GM06990 (cell line): ENCODE measurements around the gene CTNNA2.

Experiments used
- DNase-seq: peaks from one replicate; pipeline ENCODE4 v3.0.0-alpha.2; 2011; ENCODE audit not compliant: insufficient read length; ENCODE audit errors: extremely low read depth
- H3K27me3 ChIP-seq: replicated peaks from 2 replicates; pipeline ENCODE4 v1.6.0; 2011; ENCODE audit warnings: low read length; ENCODE audit not compliant: control insufficient read depth, insufficient read depth
- H3K36me3 ChIP-seq: 2 replicates; pipeline ENCODE4 v1.5.1; 2011; ENCODE audit warnings: low read length; ENCODE audit not compliant: control insufficient read depth, insufficient read depth
- H3K4me3 ChIP-seq: replicated peaks from 2 replicates; pipeline ENCODE4 v1.5.1; 2011; ENCODE audit warnings: low read depth, mild to moderate bottlenecking, control low read depth, low read length
- TF ChIP-seq, protein P1 (sequence below): IDR thresholded peaks from 2 replicates; pipeline ENCODE4 v1.5.1; 2011; ENCODE audit warnings: low read length, control low read depth, mild to moderate bottlenecking, inconsistent platforms; ENCODE audit not compliant: insufficient read depth, poor library complexity, severe bottlenecking

The CTNNA2 gene

GRCh38 chr2:80548469-80548868 lies 1035.6 kb downstream of the CTNNA2 start:
- no peak for DNase-seq

DNA sequence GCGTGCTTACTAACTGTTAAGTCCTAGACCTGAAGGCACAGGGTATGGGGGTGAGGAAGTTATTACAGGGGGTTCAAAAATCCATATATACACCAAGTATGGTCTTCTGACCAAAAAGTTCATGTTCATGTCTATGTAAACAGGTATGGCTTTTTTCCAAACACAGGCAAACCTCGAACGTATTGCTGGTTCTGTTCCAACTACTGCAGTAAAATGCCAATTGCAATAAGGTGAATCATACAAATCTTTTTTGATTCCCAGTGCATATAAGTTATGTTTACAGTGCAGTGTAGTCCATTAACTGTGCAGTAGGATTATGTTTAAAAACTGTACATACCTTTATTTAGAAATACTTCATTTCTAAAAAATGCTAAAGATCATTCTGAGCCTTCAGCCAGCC lies 1037.0 kb downstream of the CTNNA2 start:
- TF ChIP-seq, protein P1, sequence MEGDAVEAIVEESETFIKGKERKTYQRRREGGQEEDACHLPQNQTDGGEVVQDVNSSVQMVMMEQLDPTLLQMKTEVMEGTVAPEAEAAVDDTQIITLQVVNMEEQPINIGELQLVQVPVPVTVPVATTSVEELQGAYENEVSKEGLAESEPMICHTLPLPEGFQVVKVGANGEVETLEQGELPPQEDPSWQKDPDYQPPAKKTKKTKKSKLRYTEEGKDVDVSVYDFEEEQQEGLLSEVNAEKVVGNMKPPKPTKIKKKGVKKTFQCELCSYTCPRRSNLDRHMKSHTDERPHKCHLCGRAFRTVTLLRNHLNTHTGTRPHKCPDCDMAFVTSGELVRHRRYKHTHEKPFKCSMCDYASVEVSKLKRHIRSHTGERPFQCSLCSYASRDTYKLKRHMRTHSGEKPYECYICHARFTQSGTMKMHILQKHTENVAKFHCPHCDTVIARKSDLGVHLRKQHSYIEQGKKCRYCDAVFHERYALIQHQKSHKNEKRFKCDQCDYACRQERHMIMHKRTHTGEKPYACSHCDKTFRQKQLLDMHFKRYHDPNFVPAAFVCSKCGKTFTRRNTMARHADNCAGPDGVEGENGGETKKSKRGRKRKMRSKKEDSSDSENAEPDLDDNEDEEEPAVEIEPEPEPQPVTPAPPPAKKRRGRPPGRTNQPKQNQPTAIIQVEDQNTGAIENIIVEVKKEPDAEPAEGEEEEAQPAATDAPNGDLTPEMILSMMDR = no peak
- DNase-seq = no peak
- H3K27me3 ChIP-seq = no peaks in the 10 kb centered on the region
- no peaks in the 10 kb centered on the region for H3K36me3 ChIP-seq
- H3K4me3 ChIP-seq = no peak overlapping the region

More at GRCh38 chr2:80548469-80548868, 1035.6 kb downstream of the CTNNA2 start:
- TF ChIP-seq, protein P1 = no peak
- no peaks in the 10 kb centered on the region for H3K27me3 ChIP-seq
- H3K4me3 ChIP-seq = no peak overlapping the region
- no peaks in the 10 kb centered on the region for H3K36me3 ChIP-seq

- TF ChIP-seq, protein P1 = no peak
- DNase-seq = no peak
- no peak overlapping the region for H3K4me3 ChIP-seq
- H3K27me3 ChIP-seq = no peaks in the 10 kb centered on the region
- H3K36me3 ChIP-seq = no peaks in the 10 kb centered on the region
These were observed 1047.5 kb downstream of the CTNNA2 start for GRCh38 chr2:80560326-80560725.

GRCh38 chr2:80568011-80568410 lies 1055.2 kb downstream of the CTNNA2 start:
- H3K4me3 ChIP-seq = no peak overlapping the region
- H3K36me3 ChIP-seq = no peaks in the 10 kb centered on the region
- H3K27me3 ChIP-seq = no peaks in the 10 kb centered on the region
- no peak for DNase-seq
- TF ChIP-seq, protein P1 = no peak

DNA sequence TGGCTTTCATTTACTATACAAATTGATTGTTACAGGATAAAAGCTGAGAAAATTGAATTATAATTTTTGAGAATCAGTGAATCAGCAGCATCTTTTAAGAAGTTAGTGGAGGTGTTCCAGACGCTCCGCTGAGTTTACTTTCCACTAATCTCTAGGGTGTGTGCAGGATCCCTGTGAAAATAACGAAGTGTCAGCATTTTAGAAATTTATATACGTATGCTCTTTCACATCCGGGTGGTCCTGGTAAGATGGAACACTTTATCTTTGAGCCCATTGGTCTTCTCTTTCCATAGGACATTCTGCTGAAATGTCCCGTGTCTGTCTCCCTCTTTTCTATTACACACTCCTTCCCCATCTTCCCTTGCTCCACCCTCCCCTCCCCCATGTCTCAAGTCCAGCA lies 1060.3 kb downstream of the CTNNA2 start:
- DNase-seq = no peak
- Histone ChIP-seq H3K4me3 (no peak overlapping the region), H3K36me3 (no peaks in the 10 kb centered on the region), H3K27me3 (no peaks in the 10 kb centered on the region)
- TF ChIP-seq, protein P1 = no peak

DNA sequence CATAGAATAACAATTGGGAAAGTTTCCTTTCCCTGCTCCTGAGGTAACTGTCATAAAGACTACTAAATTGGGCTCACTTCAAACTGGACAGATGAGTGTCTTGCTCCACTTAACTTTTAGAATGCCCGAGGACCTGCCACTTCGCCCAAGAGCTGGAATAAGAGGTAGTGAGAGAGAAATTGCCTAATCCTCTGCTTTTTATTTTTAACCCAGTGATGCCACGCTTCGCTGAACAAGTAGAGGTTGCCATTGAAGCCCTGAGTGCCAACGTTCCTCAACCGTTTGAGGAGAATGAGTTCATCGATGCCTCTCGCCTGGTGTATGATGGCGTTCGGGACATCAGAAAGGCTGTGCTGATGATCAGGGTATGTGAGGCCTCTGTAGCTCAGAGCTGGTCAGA lies 1061.1 kb downstream of the CTNNA2 start:
- Histone ChIP-seq H3K27me3 (no peaks in the 10 kb centered on the region), H3K36me3 (no peaks in the 10 kb centered on the region), H3K4me3 (no peak overlapping the region)
- DNase-seq = no peak
- TF ChIP-seq, protein P1 = no peak
